ENCODE measurements around the gene HNRNPA1L2.
"Not testable (repeated sequence)": the region's sequence is repeated elsewhere in the genome, so short reads cannot be mapped to it uniquely, and the experiment has no call there.

DNA sequence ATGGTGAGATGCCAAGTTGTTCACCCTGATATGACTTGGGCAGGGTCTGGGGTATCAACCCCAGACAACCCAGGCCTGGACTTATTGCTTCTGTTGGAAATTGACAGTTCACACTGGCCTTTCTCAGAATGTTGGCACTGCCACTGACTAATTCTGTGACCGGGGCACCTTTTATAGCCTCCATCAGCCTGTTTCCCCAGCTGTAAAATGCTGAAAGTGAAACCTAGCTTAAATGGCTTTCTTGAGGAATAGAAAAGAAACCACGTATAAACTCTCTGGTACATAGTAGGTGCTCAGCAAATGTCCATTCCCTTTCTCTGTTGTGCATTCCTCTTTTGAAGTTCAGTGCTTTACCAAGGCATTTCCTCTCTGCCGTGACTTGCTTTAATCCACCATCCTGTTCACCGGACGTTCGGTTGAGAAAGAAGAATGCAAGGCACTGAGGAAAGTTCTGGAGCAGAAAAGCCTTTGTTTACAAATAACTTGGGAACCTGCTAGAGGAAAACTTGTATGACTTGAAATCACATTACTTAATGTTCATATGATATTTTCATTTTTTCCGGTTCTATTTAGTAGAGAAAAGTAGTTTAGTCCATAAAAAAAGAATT, 11.0 kb upstream of the HNRNPA1L2 start:
- TF ChIP-seq, protein P1, sequence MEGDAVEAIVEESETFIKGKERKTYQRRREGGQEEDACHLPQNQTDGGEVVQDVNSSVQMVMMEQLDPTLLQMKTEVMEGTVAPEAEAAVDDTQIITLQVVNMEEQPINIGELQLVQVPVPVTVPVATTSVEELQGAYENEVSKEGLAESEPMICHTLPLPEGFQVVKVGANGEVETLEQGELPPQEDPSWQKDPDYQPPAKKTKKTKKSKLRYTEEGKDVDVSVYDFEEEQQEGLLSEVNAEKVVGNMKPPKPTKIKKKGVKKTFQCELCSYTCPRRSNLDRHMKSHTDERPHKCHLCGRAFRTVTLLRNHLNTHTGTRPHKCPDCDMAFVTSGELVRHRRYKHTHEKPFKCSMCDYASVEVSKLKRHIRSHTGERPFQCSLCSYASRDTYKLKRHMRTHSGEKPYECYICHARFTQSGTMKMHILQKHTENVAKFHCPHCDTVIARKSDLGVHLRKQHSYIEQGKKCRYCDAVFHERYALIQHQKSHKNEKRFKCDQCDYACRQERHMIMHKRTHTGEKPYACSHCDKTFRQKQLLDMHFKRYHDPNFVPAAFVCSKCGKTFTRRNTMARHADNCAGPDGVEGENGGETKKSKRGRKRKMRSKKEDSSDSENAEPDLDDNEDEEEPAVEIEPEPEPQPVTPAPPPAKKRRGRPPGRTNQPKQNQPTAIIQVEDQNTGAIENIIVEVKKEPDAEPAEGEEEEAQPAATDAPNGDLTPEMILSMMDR (IDR thresholded peaks at IDR 0.05): not testable (repeated sequence)
- TF ChIP-seq POLR2A, POLR2AphosphoS5 (IDR thresholded peaks at IDR 0.05): not testable (repeated sequence)
